GM21723 (cell line): ENCODE results near the gene CTTNBP2.

Experiments used
- ATAC-seq: cut with Tn5 transposase; IDR thresholded peaks from one replicate; pipeline ENCODE4 v1.9.1; 2021; ENCODE audit warnings: mild to moderate bottlenecking, moderate library complexity; ENCODE audit not compliant: unreplicated experiment

CTTNBP2 gene

DNA sequence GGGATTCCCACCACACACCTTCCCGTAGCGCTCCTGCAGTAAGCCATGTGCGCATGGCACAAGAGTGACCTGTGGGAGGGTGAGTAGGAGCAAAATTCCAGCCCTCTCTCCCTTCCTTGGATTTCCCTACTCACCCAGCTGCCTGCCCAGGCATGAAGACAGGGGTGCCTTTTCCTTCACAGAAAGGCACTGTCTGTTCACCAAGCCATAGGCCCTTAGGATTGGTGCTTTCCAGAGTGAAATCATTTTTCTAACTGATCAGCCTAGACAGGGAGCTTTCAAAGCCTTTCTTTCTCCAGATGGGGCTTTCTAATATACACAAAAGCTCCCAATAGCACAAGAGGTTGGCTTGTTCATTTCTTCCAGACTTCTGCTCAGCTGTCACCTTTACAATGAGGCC is 79.7 kb downstream of the CTTNBP2 start:
- ATAC-seq = no peak

DNA sequence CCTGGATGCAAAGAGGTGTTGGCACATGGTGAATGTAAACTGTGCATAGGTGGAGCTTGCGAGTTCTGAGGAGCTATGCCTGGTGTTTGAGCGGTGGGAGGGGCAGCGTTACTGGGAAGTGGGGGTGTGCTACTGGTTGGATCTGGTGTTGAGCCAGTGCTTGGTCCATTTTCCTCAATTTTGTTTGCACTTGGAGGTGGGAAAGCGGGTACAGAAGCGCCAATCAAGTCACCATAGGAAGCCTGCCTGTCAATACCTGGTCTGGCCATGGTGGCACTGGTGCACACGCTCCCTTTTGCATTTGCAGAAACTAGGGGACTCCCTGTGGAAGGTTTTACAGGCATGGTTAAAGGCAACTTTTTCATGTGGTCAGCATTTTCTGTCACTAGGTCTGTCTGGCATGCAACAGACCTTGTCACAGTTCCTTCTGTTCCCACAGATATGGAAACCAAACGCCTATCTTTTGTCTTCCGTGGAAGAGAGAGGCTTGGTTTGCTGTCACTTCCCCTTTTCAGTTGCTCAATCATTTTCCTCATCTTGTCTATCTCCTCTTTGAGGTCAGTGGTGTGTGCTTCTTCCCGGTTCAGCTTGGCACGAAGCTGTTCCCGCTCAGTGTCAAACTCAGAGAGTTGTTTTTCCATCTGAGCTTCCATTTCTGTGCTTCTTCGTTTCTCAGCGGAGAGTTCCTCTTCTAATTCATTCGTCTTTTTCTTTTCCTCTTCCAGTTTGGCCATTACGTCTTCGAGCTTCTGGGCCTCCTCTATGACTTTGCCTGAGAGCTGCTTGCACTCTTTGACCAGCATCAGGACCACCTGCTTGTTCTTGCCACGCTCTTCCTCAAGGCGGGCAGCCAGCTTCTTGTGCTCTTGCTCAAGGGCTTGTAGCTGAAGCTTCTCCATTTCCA is 81.1 kb downstream of the CTTNBP2 start:
- ATAC-seq = peak; percentile 78

DNA sequence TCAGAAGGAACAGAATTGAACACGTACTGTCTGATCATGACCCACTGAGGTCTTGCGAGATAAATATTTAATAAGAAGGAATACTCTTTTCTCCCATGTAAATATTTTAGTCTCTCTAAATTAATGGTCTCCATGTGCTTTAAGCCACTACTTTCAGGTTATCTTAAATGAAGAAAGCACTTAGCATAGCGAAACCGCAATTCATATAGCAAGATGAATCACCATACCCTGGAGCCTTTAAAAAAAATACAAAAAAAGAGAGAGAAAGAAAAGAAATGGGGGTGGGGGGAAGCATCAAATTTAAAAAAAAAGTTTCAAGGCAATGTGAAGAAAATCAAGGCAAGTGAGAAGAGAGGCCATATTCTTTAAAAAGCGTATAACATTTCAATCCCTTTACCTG is 82.5 kb downstream of the CTTNBP2 start:
- no peak for ATAC-seq

DNA sequence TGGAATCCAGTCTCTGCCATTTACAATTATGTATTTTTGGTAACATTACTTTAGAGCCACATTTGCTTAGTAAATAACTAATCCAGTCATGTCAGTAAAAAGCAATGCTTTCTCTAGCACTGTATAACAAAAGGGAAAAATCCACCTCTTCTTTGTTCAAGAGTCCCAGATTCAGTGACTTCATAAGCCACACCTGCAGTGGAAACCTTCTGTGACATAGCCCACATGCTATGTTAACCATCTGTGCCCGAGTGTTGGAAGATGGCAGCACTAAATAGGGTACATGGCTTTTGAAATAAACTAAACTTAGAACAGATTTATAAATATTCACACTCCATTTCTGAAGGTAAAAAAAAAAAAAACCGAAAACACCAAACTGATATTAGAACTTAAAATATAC is 83.0 kb downstream of the CTTNBP2 start:
- no peak for ATAC-seq

DNA sequence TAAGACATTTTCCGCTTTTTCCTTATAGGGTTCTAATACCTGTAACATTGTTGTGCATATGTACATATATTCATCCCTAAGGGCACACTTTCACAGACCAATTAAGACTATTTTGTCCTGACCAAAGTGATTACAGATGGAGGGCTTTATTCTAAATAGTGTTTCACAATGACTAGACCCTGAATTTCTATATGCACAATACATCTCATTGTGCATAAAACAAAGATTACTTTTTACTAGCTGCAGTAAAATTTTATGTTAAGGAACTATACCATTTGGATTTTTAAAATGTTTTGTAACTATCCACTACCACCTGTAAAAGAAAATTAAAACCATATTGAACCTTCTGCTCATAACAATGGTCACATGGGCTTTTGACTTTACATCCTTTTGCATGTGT is 87.8 kb downstream of the CTTNBP2 start:
- no peak for ATAC-seq

DNA sequence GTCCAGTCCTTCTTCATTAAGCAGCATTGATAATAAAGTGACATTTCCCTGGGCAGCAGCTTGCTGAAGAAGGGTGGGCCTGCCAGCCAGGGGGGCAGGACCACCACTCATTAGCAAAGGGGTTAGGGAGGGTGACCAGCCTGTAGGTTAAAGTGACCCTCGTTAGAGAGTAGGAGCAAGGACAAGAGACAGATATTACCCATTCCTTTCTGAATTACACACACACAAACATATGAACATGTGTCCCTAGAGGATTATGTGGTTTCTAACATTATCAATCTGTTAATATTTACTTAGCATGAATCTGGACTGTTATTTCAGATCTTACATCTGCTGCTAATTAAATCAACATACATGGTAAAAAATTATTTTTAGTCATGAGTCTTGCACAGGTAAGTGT is 88.9 kb downstream of the CTTNBP2 start:
- ATAC-seq = no peak

DNA sequence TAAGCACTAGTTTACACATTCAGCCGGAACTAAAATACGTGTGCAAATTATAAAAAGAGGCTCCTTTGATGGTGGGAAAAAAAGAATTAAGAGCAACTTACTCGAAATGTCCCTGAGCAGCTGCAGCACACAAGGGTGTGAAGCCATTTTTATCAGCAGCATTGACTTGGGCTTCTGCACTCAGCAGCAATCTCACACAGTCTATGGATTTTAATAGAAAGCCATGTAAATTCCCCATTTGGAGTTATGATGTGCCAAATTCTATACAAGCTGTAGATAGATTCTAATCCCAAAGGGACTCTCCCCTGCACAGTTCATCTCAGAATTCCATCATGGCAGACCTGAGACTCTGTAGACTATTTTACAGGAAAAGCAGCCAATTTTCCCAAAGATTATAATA is 90.5 kb downstream of the CTTNBP2 start:
- ATAC-seq = no peak

DNA sequence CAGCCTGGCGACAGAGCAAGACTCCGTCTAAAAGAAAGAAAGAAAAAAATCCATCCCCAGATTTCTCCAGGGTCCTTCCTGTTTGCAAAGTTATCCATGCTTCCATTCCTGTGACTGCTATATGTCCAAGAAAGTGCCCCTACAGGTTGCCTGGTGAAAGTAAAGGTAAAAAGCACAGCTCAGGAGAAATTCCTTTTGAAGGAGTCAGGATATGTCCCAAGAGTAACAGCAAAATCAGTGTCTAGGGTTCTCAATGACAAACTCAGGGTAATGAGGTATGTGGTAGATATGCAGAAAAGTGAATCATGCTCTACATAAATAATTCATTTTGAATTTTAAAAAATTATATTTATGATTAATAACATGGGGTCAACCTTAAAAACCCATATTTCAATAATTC is 91.5 kb downstream of the CTTNBP2 start:
- no peak for ATAC-seq

DNA sequence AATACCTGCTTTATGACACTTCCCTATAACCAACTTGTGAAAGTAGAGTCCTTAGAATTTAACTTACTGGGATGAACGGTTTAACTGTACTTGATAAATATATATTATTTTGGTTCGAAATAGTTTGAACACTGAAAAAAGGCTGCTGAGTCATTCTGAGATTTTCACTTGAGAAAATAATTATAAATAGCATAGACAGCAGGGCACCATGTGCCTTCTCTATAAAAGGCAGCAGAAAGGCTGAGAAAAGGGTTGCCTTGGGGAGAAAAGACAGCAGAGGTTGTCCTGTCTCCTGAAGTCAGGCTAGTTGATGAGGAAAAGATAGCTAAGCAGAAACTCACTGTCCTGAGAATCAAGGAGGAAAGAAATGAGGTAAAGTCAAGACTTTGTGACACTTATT is 92.4 kb downstream of the CTTNBP2 start:
- peak; percentile 88 for ATAC-seq

DNA sequence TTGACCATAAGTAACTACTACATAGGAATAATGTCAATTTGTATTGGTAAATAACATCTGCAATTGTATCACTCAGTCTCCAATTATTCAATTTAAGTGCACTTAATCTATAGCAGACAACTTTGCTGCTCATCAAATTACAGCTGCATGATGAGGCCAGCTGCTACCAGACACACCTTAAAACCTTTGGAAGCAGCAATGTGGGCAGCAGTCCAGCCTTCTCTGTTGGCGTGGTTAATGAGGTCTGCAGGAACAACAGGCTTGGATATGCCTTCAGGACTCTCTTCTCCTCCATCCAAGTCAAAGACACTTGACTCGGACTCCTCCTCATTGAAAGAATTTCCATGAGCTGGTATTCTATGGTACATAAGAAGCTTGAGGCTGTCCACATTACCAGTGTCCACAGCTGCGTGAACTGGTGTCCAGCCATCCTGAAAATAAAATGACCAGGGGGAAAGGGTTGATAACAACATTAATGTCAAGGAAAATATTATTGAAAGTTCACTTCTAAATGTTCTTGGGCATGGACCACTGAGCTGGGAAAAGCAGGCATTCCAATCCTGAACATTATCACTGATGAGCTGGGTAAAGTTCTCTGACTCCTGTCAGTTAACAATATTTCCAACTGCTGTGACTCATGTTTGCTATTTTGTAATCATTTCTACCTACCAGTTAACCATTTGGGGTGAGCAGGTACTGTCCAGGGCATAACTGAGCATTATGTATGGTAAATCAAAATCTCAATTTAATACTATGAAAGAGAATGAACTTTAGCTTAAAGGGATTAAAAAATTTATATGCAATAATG is 95.7 kb downstream of the CTTNBP2 start:
- no peak for ATAC-seq

DNA sequence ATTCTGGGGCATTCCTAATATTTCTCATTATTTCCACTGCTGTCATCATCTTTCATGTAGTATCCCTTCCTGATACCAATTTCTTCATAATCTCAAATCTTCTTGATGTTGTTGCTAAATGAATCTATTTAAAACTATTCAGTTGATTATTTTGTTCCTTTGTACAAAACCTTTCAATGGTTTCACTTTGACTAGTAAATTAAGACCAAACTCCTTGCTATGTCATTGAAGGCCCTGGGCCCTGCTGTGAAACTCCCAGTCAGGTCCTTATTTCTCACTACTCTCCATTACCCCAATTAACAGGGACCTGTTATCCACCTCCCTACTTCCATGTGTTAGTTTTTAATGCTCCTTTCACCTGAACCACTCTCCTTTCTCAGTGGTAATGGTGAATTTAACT is 97.0 kb downstream of the CTTNBP2 start:
- peak; percentile 29 for ATAC-seq

DNA sequence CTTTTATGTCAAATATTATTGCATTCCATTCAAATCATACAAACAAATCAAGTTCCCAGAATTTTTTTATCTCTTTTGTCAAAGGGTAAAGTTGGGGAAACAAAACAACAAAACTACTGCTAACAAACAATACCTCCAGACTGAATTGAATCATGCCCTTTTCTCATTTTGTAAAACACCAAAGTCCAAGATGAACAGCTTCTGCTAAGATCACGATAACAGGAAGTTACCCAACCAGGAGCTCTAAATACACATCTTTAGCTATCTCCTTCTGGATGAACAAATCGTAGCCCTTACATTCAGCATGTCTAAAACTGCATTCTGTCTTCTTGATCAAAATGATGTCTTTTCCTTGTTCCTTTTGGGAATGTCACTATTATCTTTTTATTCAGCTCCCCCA is 97.4 kb downstream of the CTTNBP2 start:
- no peak for ATAC-seq

DNA sequence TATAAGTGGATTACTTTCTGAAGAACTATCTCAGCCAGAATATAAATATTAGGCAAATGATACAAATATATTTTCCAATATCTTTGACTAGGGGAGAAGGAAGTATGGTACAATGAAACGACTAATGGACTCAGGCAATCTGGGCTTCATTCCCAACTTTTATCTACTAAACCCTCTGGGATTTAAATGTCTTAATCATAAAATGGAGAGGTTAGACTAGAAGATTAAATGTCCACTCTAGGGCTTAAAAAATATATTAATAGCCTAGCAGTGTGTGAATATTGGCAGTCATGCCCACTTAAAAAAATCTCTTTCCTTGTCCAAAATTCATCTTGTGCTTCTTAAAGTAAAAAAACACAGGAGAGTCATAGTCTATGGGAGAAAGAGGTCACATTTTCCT is 98.3 kb downstream of the CTTNBP2 start:
- ATAC-seq = no peak

DNA sequence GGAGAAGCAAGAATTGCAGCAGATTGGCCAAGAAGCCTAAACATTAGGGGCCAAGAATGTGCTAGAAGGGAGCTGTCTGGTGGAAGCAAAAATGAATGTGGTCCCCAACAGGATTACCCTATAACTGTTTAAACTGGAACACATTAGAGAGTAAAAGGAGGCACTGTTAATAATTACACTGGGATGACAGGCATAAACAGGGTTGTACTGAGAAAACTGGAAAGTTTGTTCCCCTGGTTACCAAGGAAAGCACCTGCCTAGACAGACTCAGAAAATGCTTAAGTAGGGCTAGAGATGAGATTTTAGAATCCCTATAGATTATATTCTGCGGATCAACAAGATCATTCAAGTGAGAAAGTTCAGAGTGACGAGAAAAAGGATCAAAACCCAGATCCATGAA is 100.8 kb downstream of the CTTNBP2 start:
- ATAC-seq = no peak

DNA sequence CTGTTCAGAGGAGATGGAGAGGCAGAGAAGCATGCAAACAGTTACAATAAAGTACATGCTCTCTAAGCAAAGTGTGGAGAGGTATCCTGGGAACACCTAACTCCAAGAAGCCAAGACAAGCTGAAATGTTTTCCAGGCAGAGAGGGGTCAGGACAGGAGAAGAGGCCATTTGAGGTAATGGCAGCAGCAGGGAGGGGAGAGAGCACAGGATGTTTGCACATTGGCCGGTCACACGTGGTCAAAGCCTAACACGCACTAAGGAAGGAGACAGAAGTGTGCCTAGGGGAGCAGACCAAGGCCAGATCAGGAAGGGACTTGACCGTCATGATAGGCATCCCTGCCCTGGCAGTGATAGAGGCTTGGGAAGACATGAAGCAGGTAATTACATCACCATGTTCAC is 101.5 kb downstream of the CTTNBP2 start:
- no peak for ATAC-seq

DNA sequence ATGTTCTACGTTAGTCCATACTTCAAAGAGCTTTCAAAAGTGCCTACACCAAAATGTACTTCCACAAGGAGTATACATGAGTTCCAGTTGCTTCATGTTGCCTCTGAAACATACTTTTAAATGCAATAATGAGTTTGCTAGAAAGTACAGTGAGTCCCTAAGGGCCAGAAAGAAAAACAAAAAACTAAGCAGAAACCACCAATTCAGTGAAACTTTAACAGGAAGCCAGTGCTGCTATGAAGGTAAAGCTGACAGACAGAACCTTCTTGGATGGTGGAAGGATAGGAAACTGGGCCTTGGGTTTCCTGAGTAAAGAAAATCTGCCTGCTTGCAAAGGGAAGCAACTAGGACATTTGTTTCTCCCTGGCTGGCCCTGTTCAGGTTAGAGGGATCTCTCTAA is 104.2 kb downstream of the CTTNBP2 start:
- peak; percentile 52 for ATAC-seq

DNA sequence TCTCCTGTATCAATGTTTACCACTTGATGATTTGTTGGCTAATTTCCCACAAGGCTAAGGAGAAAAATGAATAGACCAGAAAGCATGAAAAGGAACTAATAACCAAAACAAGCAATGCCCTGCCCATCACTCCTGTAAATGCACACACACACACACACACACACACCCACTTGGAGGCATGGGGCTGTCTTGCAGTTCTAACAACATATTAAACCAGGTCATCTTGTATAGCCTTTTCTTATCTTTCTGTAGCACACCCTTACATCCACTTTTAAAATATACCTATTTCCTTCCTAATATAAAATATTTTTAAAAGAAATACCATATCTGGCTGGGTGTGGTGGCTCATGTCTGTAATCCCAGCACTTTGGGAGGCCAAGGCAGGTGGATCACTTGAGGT is 105.3 kb downstream of the CTTNBP2 start:
- no peak for ATAC-seq

DNA sequence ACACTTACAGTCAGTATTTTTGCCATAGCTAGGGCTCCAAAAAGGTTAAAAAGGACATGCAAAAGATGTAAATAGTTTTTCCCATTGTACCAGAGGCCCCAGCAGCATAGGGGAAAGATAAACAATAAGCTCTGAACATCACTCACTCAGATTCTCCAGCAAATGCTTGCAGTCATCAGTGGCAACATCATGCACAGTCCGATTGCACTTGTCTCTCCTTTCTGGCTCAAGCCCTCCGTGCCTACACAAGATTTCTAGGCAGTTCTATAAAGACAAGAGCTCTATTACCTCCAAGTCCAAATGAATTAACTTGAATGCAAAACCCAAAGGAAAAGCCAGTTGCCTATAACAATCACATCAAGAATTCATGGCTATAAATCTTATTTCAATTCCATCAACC is 106.3 kb downstream of the CTTNBP2 start:
- no peak for ATAC-seq

DNA sequence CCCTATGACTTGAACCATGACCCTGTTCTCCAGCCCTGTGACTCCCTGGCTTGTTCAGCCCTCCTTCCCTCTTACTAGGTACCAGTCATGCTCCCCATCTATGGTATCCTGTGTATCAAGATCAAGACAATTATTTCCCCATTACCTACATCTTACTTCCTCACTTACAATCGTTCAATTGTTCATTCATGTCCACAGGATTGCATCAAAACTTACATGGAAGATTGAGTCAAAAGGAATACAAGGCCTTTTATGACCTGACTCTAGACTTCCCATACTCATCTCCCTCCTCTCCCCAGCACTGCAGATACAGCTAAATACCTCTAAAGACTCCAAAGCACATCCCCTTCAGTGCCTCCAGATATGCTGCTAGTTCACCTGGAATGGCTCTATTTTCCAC is 109.2 kb downstream of the CTTNBP2 start:
- no peak for ATAC-seq

DNA sequence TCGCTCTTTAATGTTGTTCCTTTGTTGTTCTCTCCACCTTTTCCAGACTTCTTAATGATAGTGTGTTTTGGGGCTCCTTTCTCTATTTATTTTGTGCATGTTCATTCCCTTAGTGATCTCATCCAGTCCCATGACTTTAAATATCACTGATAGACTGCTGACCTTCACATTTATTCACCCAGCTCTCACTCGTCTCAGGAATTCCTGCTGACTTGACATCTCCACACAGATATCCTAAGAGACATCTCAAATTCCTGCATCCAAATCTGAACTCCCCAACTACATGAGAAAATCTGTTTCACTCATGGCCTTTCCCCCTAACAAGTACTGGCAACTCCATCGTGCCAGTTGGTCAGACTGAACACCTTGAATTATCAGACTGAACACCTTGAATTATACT is 111.2 kb downstream of the CTTNBP2 start:
- ATAC-seq = no peak

DNA sequence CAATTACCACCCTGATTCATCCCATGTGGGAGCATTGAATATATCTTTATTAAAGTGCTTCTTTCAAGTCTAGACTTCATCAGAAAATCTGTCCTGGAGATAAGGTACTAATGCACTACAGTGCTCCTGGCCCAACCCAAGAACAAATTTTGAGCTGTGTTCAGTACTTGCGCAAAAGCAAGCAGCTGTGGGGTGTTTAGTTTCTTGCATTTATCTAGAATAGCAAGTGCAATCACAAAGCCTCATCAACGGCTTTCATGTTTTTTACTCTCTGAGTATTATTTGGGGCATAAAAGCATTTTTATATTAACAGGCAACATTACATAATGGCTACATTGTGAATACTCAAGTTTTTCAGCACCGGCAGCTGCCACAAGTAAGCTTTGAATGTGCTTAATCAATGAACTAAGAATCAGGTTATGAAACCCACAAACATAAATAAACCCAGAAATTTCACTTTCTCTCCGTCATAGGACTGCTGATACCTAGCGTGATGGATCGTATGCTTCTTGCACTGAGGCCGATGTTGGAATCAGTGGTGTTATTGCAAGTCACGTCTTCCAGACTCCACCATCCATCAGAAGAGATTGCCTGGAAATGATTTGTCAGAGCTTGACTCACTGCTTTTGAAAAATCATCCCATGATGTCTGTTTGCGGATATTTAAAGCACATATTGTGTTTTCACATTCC is 113.1 kb downstream of the CTTNBP2 start:
- no peak for ATAC-seq

DNA sequence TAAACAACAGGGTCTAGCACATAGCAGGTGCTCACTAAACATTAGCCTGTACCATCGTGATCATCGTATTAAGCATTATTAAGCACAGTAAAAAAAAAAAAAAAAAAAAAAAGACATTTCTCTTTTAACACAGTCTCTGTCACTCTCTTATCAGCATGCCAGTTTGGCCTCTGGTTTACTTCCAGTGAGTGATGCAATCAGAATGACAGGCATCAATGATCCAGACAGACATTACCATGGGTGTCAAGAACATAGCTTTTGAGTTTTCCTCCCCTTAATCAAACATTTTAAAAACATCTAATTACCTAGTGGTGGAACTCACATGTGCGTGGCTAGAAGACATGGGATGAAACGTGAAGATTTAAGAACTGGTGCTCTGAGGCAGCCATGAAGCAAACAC is 115.8 kb downstream of the CTTNBP2 start:
- no peak for ATAC-seq
